ENCODE results near the gene MACF1.

GRCh38 chr1:39524171-39524570 lies 319.7 kb downstream of the MACF1 start:
- TF ChIP-seq RAD21 (IDR thresholded peaks at IDR 0.05): no peak
- no peak for TF ChIP-seq ATF3 (IDR thresholded peaks at IDR 0.05)
- TF ChIP-seq, protein P1, sequence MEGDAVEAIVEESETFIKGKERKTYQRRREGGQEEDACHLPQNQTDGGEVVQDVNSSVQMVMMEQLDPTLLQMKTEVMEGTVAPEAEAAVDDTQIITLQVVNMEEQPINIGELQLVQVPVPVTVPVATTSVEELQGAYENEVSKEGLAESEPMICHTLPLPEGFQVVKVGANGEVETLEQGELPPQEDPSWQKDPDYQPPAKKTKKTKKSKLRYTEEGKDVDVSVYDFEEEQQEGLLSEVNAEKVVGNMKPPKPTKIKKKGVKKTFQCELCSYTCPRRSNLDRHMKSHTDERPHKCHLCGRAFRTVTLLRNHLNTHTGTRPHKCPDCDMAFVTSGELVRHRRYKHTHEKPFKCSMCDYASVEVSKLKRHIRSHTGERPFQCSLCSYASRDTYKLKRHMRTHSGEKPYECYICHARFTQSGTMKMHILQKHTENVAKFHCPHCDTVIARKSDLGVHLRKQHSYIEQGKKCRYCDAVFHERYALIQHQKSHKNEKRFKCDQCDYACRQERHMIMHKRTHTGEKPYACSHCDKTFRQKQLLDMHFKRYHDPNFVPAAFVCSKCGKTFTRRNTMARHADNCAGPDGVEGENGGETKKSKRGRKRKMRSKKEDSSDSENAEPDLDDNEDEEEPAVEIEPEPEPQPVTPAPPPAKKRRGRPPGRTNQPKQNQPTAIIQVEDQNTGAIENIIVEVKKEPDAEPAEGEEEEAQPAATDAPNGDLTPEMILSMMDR (IDR thresholded peaks at IDR 0.05; ENCODE audit: low read depth, low read length, missing input control): no peak
- TF ChIP-seq, protein P2, sequence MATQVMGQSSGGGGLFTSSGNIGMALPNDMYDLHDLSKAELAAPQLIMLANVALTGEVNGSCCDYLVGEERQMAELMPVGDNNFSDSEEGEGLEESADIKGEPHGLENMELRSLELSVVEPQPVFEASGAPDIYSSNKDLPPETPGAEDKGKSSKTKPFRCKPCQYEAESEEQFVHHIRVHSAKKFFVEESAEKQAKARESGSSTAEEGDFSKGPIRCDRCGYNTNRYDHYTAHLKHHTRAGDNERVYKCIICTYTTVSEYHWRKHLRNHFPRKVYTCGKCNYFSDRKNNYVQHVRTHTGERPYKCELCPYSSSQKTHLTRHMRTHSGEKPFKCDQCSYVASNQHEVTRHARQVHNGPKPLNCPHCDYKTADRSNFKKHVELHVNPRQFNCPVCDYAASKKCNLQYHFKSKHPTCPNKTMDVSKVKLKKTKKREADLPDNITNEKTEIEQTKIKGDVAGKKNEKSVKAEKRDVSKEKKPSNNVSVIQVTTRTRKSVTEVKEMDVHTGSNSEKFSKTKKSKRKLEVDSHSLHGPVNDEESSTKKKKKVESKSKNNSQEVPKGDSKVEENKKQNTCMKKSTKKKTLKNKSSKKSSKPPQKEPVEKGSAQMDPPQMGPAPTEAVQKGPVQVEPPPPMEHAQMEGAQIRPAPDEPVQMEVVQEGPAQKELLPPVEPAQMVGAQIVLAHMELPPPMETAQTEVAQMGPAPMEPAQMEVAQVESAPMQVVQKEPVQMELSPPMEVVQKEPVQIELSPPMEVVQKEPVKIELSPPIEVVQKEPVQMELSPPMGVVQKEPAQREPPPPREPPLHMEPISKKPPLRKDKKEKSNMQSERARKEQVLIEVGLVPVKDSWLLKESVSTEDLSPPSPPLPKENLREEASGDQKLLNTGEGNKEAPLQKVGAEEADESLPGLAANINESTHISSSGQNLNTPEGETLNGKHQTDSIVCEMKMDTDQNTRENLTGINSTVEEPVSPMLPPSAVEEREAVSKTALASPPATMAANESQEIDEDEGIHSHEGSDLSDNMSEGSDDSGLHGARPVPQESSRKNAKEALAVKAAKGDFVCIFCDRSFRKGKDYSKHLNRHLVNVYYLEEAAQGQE (IDR thresholded peaks at IDR 0.05): no peak
- TF ChIP-seq JUND (IDR thresholded peaks at IDR 0.05): no peak
- TF ChIP-seq MAX (IDR thresholded peaks at IDR 0.05): no peak
